T-helper 1 cell treated with Interleukin-12 subunit alpha and Interleukin-12 subunit beta and Interleukin-4 antibody, amounts not matched to agents 30 ng/mL and 1 ng/mL, for 36 hours (primary cell): Measurements from ENCODE around the gene KCNN1. TPM values are rescaled to one million over a fixed set of nuclear protein-coding genes. Genes with fewer than 3 reads are reported as not detected.
"Not testable (repeated sequence)": the region's sequence is repeated elsewhere in the genome, so short reads cannot be mapped to it uniquely, and the experiment has no call there.

ENCODE experiments used
- intact Hi-C: fragments of 100-400 bp; cut with micrococcal nuclease; formaldehyde crosslinking; loops from one replicate; pipeline ENCODE4 v1.15.1; 2024
- total RNA-seq: library from RNA; stranded (reverse); gene quantifications from 2 replicates; pipeline ENCODE4 v1.2.3, GENCODE V29; 2022

KCNN1 gene
- total RNA-seq, 1 donor from 2014 or later, result 0.20 TPM

GRCh38 chr19:17999684-18000479, 33.0 kb downstream of the KCNN1 start:
- intact Hi-C loops, result loop anchor here (2.0 to 5.0 kb wide), 5 partner anchors 67 to 193 kb away; partner anchors contain the start of genes CCDC124, MPV17L2 and SLC5A5

GRCh38 chr19:18000480-18000914, 33.6 kb downstream of the KCNN1 start:
- intact Hi-C loops, result loop anchor here (2.0 kb wide), 4 partner anchors 68 to 192 kb away; partner anchors contain the start of genes CCDC124 and MPV17L2

- intact Hi-C loops, result loop anchor here (2.0 kb wide), 4 partner anchors 68 to 192 kb away; partner anchors contain the start of genes CCDC124 and MPV17L2
These were observed 34.2 kb downstream of the KCNN1 start for GRCh38 chr19:18000915-18001776.

- intact Hi-C loops, result loop anchor here (2.0 kb wide), 4 partner anchors 69 to 191 kb away; partner anchors contain the start of genes CCDC124 and MPV17L2
These were observed 35.0 kb downstream of the KCNN1 start for GRCh38 chr19:18001777-18002345.

- intact Hi-C loops, result no loop called here
These were observed 35.5 kb downstream of the KCNN1 start for GRCh38 chr19:18002347-18002850.

- intact Hi-C loops, result not testable (repeated sequence)
These were observed 38.8 kb downstream of the KCNN1 start for GRCh38 chr19:18005750-18006149.

GRCh38 chr19:18007044-18007916, 40.4 kb downstream of the KCNN1 start:
- intact Hi-C loops, result loop anchor here (1.0 kb wide), 3 partner anchors 51 to 161 kb away; no protein-coding TSS in a partner anchor

- intact Hi-C loops, result loop anchor here (1.0 to 2.0 kb wide), 7 partner anchors 15 to 245 kb away; no protein-coding TSS in a partner anchor
These were observed 41.2 kb downstream of the KCNN1 start, which contains the start of gene ARRDC2 for GRCh38 chr19:18007917-18008673. ARRDC2 (plus strand) TSS chr19:18008170; CDS start chr19:18008311, 141 bp downstream.

GRCh38 chr19:18008814-18009213, 41.9 kb downstream of the KCNN1 start:
- intact Hi-C loops, result loop anchor here (1.0 to 2.0 kb wide), 4 partner anchors 14 to 244 kb away; no protein-coding TSS in a partner anchor

- intact Hi-C loops, result loop anchor here (2.0 kb wide), 2 partner anchors 13 to 243 kb away; no protein-coding TSS in a partner anchor
These were observed 42.6 kb downstream of the KCNN1 start for GRCh38 chr19:18009412-18010066.

- intact Hi-C loops, result no loop called here
These were observed 43.2 kb downstream of the KCNN1 start for GRCh38 chr19:18010149-18010548.

- intact Hi-C loops, result loop anchor here (1.0 kb wide), 2 partner anchors 9 to 32 kb away; no protein-coding TSS in a partner anchor
These were observed 46.6 kb downstream of the KCNN1 start for GRCh38 chr19:18013210-18014111.

- intact Hi-C loops, result loop anchor here (1.0 kb wide), 2 partner anchors 8 to 31 kb away; no protein-coding TSS in a partner anchor
These were observed 47.3 kb downstream of the KCNN1 start for GRCh38 chr19:18014197-18014596.

- intact Hi-C loops, result no loop called here
These were observed 49.5 kb downstream of the KCNN1 start for GRCh38 chr19:18016209-18016910.

GRCh38 chr19:18017275-18018083, 50.6 kb downstream of the KCNN1 start:
- intact Hi-C loops, result no loop called here
